Hepatocyte (in vitro differentiated cells): Measurements from ENCODE around the gene CKAP5.

ENCODE experiments used
- EZH2 ChIP-seq: fragments of 200-600 bp; sonication (generic); IDR thresholded peaks from 2 replicates; pipeline ENCODE4 v1.6.1; 2016; ENCODE audit warnings: antibody characterized with exemption, mild to moderate bottlenecking, borderline replicate concordance
- EZH2phosphoT487 ChIP-seq: fragments of 200-600 bp; sonication (generic); IDR thresholded peaks from one replicate; pipeline ENCODE4 v1.6.1; 2018; ENCODE audit warnings: antibody characterized with exemption, mild to moderate bottlenecking, low read depth, moderate library complexity; ENCODE audit not compliant: unreplicated experiment, severe bottlenecking
- TF ChIP-seq, protein P1 (sequence below): fragments of 200-600 bp; sonication (generic); IDR thresholded peaks from 2 replicates; pipeline ENCODE4 v1.5.1; 2016; ENCODE audit warnings: antibody characterized with exemption, mild to moderate bottlenecking; ENCODE audit not compliant: poor library complexity

DNA sequence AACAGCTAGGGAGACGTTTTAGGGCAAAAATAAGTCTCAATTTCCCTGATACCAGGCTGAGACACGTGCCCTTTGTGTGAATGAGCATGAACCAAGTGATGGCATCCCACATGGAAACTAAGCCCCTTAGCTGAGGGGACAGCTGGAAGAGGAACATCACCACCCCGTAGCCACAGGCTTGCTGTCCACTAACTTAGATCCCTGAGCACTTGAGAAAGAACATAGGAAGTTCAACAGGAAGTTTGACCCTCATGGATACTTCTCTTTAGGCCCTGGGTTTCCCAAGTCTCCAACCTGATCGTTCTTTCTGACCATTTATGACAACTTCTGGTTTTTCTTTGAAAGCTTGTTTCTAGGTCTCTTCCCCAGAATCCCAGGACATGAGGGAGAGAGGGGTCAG lies 11.6 kb upstream of the CKAP5 start:
- TF ChIP-seq, protein P1, sequence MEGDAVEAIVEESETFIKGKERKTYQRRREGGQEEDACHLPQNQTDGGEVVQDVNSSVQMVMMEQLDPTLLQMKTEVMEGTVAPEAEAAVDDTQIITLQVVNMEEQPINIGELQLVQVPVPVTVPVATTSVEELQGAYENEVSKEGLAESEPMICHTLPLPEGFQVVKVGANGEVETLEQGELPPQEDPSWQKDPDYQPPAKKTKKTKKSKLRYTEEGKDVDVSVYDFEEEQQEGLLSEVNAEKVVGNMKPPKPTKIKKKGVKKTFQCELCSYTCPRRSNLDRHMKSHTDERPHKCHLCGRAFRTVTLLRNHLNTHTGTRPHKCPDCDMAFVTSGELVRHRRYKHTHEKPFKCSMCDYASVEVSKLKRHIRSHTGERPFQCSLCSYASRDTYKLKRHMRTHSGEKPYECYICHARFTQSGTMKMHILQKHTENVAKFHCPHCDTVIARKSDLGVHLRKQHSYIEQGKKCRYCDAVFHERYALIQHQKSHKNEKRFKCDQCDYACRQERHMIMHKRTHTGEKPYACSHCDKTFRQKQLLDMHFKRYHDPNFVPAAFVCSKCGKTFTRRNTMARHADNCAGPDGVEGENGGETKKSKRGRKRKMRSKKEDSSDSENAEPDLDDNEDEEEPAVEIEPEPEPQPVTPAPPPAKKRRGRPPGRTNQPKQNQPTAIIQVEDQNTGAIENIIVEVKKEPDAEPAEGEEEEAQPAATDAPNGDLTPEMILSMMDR: no peak
- no peak for TF ChIP-seq EZH2phosphoT487
- no peak for TF ChIP-seq EZH2
